OCI-LY1 (cell line): ENCODE results near the gene TERF2IP.

Source experiments
- H2AFZ ChIP-seq: fragments of 200-600 bp; sonication (generic), shearing (Covaris generic); 2 replicates; pipeline ENCODE4 v1.6.0; 2014; ENCODE audit warnings: antibody characterized with exemption, mild to moderate bottlenecking, low read length
- H3F3A ChIP-seq: fragments of 200-600 bp; sonication (generic), shearing (Covaris generic); 2 replicates; pipeline ENCODE4 v1.6.0; 2014; ENCODE audit warnings: mild to moderate bottlenecking, antibody characterized with exemption, low read length, moderate library complexity; ENCODE audit not compliant: insufficient read depth
- H3K27ac ChIP-seq: fragments of 200-600 bp; sonication (generic); 2 replicates; pipeline ENCODE4 v1.5.1; 2014; ENCODE audit warnings: low read length, mixed run types, mild to moderate bottlenecking, low read depth; ENCODE audit not compliant: poor library complexity, severe bottlenecking
- H3K27me3 ChIP-seq: fragments of 200-600 bp; sonication (generic); 2 replicates; pipeline ENCODE4 v1.6.0; 2014; ENCODE audit warnings: antibody characterized with exemption, mild to moderate bottlenecking, low read length, moderate library complexity; ENCODE audit not compliant: insufficient read depth
- H3K36me3 ChIP-seq: fragments of 200-600 bp; sonication (generic); 2 replicates; pipeline ENCODE4 v1.6.1; 2014; ENCODE audit warnings: mild to moderate bottlenecking, antibody characterized with exemption, low read length, moderate library complexity, mixed read lengths; ENCODE audit not compliant: insufficient read depth
- H3K4me1 ChIP-seq: fragments of 200-600 bp; sonication (generic); 2 replicates; pipeline ENCODE4 v1.5.1; 2014; ENCODE audit warnings: mild to moderate bottlenecking, low read length, moderate library complexity; ENCODE audit not compliant: insufficient read depth, severe bottlenecking
- H3K4me2 ChIP-seq: fragments of 200-600 bp; sonication (generic), shearing (Covaris generic); 2 replicates; pipeline ENCODE4 v1.6.1; 2014; ENCODE audit warnings: low read length
- H3K4me3 ChIP-seq: fragments of 200-600 bp; sonication (generic); 2 replicates; pipeline ENCODE4 v1.5.1; 2014; ENCODE audit warnings: low read length, low read depth, mild to moderate bottlenecking, mixed read lengths; ENCODE audit not compliant: poor library complexity, severe bottlenecking
- H3K79me2 ChIP-seq: fragments of 200-600 bp; shearing (Covaris generic); 2 replicates; pipeline ENCODE4 v1.6.1; 2016; ENCODE audit warnings: mixed run types, low read length, mixed read lengths; ENCODE audit not compliant: insufficient read depth
- H3K9ac ChIP-seq: fragments of 200-600 bp; sonication (generic), shearing (Covaris generic); 2 replicates; pipeline ENCODE4 v1.6.1; 2014; ENCODE audit warnings: mild to moderate bottlenecking, low read length, mixed read lengths
- H3K9me2 ChIP-seq: fragments of 200-600 bp; sonication (generic), shearing (Covaris generic); 2 replicates; pipeline ENCODE4 v1.6.1; 2014; ENCODE audit warnings: low read depth, mild to moderate bottlenecking, low read length, mixed read lengths
- H3K9me3 ChIP-seq: fragments of 200-600 bp; shearing (Covaris generic); 2 replicates; pipeline ENCODE4 v1.6.1; 2014; ENCODE audit warnings: low read length, mixed read lengths
- H4K20me1 ChIP-seq: fragments of 200-600 bp; sonication (generic), shearing (Covaris generic); 2 replicates; pipeline ENCODE4 v1.6.0; 2016; ENCODE audit warnings: mild to moderate bottlenecking, low read length; ENCODE audit not compliant: insufficient read depth
- EZH2 ChIP-seq: fragments of 200-600 bp; sonication (generic), shearing (Covaris generic); IDR thresholded peaks from 2 replicates; pipeline ENCODE4 v1.8.0; 2017; ENCODE audit warnings: borderline replicate concordance, mixed run types, mild to moderate bottlenecking, antibody characterized with exemption, low read length, moderate library complexity, mixed read lengths
- TF ChIP-seq, protein P1 (sequence below): fragments of 200-600 bp; sonication (generic), shearing (Covaris generic); IDR thresholded peaks from 2 replicates; pipeline ENCODE4 v1.5.1; 2017; ENCODE audit warnings: mild to moderate bottlenecking, antibody characterized with exemption, low read length, moderate library complexity, mixed read lengths

The TERF2IP gene

DNA sequence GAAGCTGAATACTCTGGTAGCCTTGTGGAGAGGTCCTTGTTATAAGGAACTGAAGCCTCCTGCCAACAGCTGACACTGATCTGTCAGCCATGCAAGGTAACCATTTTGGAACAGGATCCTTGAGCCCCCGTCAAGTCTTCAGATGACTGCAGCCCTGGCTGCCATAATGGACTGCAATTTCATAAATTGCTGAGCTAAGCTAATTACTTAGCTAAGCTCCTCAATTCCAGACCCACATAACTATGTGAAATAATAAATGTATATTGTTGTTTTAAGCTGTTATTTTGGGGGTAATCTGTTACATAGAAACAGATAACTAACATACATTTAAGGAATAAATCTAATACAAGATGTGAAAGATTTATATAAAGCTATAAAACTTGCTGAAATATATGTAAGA is 41.1 kb upstream of the TERF2IP start:
- Histone ChIP-seq H3K27me3 (no peaks in the 10 kb centered on the region), H3K4me1 (no peaks in the 10 kb centered on the region), H3K27ac (no peak overlapping the region), H3K9me3 (no peaks in the 10 kb centered on the region), H3K79me2 (no peaks in the 10 kb centered on the region), H3F3A (no peaks in the 10 kb centered on the region), H3K4me3 (no peak overlapping the region), H3K9ac (no peak overlapping the region), H3K9me2 (no peaks in the 10 kb centered on the region), H3K36me3 (peaks cover 97% of the 10 kb centered on the region), H3K4me2 (no peak overlapping the region), H2AFZ (no peak overlapping the region), H4K20me1 (no peaks in the 10 kb centered on the region)
- TF ChIP-seq, protein P1, sequence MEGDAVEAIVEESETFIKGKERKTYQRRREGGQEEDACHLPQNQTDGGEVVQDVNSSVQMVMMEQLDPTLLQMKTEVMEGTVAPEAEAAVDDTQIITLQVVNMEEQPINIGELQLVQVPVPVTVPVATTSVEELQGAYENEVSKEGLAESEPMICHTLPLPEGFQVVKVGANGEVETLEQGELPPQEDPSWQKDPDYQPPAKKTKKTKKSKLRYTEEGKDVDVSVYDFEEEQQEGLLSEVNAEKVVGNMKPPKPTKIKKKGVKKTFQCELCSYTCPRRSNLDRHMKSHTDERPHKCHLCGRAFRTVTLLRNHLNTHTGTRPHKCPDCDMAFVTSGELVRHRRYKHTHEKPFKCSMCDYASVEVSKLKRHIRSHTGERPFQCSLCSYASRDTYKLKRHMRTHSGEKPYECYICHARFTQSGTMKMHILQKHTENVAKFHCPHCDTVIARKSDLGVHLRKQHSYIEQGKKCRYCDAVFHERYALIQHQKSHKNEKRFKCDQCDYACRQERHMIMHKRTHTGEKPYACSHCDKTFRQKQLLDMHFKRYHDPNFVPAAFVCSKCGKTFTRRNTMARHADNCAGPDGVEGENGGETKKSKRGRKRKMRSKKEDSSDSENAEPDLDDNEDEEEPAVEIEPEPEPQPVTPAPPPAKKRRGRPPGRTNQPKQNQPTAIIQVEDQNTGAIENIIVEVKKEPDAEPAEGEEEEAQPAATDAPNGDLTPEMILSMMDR, result no peak
- no peak for TF ChIP-seq EZH2

DNA sequence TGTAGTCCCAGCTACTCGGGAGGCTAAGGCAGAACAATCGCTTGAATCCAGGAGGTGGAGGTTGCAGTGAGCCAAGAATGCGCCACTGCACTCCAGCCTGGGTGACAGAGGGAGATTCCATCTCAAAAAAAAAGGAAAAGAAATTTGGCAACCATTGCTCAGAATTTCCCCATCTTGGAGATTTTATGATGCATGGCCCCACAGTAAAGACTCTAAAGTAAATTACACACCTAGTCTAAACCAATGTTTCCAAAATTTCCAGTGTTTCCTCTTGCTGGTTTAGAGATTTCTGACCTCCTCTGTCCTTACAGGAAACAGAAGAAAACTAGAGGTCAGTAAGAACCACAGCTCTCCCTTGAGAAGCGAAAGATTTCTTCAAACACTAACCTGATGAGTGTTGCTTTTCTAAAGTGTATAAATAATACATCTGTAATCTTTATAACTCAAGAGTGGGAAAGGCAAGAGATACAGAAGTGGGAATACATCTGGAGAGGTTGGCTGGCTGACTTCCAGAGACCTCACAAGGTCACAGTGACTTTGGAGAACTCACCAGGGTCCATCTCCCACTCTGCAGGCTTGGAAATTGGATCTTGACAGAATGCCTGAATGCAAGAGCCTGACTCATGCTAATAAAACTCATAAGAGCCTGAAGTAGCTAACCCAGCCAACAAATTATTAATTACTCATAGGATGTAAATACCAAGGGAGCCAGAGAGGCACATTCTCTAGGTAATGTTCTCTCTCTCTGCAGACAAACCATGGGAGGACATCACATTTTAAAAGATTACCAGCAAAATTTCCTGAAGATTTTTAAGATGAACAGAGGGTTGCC is 33.3 kb upstream of the TERF2IP start:
- no peak overlapping the region for H3K4me2 ChIP-seq
- no peaks in the 10 kb centered on the region for H4K20me1 ChIP-seq
- H3K79me2 ChIP-seq, result no peaks in the 10 kb centered on the region
- no peaks in the 10 kb centered on the region for H3K27me3 ChIP-seq
- no peak overlapping the region for H3K9ac ChIP-seq
- H3K4me1 ChIP-seq, result no peaks in the 10 kb centered on the region
- H3K36me3 ChIP-seq, result peaks cover 98% of the 10 kb centered on the region
- no peak overlapping the region for H2AFZ ChIP-seq
- no peaks in the 10 kb centered on the region for H3K9me2 ChIP-seq
- no peak overlapping the region for H3K27ac ChIP-seq
- H3K4me3 ChIP-seq, result no peak overlapping the region
- H3F3A ChIP-seq, result no peaks in the 10 kb centered on the region
- TF ChIP-seq, protein P1, result no peak
- no peak for TF ChIP-seq EZH2
- H3K9me3 ChIP-seq, result no peaks in the 10 kb centered on the region

DNA sequence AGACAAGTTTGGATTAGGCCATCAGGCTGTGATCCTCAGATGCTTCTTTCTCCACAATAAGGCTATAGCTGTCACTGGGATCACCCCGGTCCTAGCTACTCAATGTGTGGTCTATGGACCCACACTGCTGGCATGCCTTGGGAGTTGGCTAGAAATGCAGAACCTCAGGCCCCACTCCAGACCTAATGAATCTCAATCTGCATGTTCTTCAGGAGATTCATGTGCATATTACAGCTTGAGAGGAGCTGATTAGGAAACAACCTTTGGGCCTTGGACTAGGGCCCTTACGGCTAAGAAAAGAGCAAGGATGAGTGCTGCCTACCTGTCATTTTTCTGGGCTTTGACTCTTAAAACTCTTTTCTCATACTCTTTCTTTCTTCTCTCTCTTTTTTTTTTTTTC is 32.0 kb upstream of the TERF2IP start:
- Histone ChIP-seq H3K79me2 (no peaks in the 10 kb centered on the region), H3K4me3 (no peak overlapping the region), H3K9me2 (no peaks in the 10 kb centered on the region), H3K27ac (no peak overlapping the region), H3K36me3 (peaks cover 98% of the 10 kb centered on the region), H3K27me3 (no peaks in the 10 kb centered on the region), H3K4me2 (no peak overlapping the region), H4K20me1 (no peaks in the 10 kb centered on the region), H3K9me3 (no peaks in the 10 kb centered on the region), H3K9ac (no peak overlapping the region), H3F3A (no peaks in the 10 kb centered on the region), H2AFZ (no peak overlapping the region), H3K4me1 (no peaks in the 10 kb centered on the region)
- TF ChIP-seq, protein P1, result no peak
- no peak for TF ChIP-seq EZH2
